ENCODE results near the gene MACROD2.
"Not testable (repeated sequence)": the region's sequence is repeated elsewhere in the genome, so short reads cannot be mapped to it uniquely, and the experiment has no call there.

MACROD2 gene

DNA sequence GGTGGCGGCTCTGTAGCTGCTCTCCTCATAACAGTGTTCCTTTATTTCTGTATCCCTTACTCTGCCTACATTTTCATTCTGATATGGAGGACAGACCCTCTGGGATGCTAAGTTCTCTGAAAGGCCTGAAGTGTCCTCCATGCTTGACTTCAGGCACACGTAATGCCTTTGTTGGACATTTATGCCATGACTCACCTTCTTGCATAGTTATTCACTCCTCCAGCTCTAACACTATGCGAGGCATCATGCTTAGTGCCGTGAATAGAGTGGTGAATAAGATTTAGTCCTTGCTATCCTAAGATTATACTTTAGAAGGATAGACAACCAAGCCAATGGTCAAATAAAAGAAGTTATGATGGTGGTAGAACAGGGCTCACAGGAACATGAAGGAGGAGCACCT, 1103.0 kb downstream of the MACROD2 start:
- DNase-seq (ENCODE audit: low read depth in 2 of 2): no peak

DNA sequence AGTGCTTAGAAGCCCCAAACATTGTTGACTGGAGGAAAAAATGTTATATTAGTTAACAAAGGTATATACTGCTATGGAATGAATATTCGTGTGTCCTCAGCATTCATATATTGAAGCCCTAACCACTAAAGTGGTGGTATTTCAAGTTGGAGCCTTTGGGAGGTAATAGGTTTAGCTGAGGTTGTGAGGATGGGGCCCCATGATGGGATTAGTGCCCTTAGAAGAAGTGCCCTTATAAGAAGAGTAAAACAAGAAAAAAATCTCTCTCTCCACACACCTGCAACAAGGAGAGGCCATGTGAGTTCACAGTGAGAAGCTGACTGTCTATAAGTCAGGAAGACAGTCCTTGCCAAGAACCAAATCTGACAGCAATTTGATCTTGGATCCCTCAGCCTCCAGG, 1103.8 kb downstream of the MACROD2 start:
- no peak for DNase-seq (ENCODE audit: low read depth in 2 of 2)

DNA sequence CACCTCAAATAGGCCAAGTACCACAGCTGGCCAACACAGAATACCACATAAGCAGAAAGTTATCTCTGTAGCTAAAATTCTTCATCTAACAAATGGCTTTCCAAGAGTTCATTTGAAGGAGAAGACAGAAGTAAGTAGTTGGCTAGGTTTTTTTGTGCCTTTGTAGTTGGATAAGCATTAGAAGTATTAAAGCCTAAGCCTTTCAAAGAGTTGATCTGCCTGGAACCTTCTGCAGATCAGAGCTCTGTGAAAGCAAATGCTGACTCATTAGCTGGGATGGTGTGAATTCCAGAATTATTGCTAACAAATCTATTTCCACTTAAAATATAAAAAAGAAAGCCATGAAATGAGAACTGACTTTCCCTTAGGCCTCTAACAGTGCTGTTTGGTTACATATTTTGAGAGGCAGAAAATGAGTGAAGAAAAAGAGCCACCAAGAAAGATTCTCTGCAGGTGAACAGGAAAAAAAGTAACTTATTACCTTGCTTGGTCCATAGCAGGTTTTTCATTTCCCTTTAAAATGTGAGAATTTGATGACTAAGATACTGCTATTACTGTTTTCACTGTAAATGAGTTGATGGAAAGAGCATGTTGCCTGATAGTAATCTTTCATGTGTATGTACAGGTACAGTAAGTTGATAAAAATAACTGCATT, 1105.3 kb downstream of the MACROD2 start:
- no peak for DNase-seq (ENCODE audit: low read depth in 2 of 2)

DNA sequence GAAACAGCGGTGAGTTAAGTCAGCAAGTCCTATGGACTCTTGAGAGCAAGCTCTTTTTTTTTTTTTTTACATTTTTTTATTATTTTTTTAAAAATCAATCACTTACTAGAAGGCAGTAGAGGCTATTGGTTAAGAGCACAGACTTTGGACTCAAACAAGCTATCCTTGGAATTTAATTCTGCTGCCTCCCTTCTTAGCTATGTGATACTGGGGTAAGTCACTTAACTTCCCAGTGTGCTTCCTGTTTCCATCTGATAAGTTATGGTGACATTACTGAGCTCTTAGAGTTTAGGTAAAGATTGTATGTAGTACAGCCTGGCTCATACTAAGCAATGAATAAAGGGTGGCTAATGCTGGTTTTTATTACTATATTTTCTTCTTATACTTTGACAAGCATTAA, 1112.6 kb downstream of the MACROD2 start:
- no peak for DNase-seq (ENCODE audit: low read depth in 2 of 2)

DNA sequence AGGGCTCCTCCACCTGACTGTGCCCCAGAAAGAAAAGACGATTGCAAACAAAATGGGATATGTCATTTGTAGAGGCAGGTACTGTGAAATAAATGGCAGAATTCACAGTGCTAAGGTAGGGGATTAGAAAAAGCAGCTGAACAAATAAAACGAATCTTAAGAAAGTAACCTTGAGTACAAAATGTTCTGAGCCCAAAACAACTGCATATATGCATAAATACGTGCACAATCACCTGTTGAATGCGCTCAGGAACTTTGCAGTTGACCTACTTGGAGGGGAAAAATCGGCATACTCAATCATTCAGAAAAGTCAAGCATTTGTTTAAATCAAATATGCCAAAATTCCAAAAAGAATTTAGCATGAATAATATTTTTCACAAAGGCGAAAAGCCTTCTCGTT, 1114.2 kb downstream of the MACROD2 start:
- DNase-seq (ENCODE audit: low read depth in 2 of 2): no peak

DNA sequence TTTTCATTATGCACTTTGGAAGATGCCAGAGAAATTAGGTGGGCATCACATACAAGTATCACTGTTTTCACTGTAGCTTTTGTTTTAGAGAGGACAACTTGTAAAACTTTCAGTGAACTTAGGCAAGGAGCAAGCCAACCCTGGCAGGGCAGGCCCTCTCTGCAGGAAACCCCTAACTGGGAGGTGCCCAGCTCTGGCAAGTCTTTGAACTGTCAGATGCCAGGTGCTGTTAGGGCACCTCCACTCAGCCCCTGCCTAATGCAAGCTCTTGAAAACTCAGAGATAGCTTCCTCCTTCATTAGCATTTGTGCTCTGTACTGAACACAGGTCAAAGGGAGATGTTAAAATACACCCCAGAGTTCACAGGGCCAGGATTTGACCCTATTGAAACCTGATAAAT, 1116.3 kb downstream of the MACROD2 start:
- DNase-seq (ENCODE audit: low read depth in 2 of 2): no peak

DNA sequence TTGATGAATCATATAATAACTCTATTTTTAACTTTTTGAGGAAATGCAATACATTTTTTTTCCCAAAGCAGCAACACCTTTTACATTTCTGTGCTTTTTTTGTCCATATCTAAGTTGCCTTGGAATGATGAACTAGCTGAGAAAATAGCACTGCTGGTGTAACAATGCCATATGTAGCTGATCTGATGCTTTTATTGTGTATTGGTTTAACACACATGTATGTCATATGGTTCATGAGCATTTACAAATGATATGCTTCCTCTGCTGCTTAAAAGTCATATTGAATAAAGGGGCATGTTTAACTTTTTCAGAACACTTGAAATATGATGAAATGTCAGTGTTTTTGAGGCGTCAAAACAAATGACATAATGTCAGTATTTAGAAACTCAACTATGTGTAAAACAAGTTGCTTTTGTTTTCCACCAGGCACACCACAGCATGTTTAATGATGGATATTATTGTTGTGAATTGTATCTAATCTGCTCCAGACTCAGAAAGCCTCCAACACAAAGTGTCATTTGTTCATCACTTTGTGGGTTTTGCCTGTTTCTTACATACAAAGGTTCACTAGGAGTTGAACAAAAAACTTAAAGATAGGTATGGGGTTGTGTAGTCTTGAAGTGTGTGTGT, 1117.9 kb downstream of the MACROD2 start:
- no peak for DNase-seq (ENCODE audit: low read depth in 2 of 2)

DNA sequence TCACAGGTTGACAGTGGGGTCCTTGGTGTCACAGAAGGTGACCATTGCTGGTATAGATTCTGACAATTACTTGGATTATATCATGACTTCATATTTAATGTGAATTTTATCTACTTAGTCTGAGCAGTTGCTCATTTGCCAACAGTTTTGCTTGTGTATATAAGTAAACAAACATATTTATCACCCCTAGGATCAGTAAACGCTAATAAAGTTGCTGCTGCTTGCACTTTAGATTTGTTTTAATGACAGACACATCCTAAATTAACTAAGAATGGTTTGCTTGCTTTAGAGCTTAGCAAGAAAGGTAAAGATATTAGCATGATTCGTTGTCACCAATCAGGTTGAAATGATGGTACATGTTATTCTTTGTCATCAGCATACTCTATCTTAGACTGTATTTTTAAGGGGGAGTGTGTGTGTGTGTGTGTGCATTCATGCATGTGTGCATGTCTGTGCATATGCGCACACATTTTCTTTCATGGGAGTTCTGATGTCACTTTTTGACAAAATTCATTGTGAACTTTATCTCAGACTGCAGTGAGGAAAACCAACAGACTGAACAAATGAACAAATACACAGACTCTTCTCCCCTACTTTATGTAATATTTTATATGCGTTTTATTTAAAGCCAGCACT, 1124.7 kb downstream of the MACROD2 start:
- no peak for DNase-seq (ENCODE audit: low read depth in 2 of 2)

DNA sequence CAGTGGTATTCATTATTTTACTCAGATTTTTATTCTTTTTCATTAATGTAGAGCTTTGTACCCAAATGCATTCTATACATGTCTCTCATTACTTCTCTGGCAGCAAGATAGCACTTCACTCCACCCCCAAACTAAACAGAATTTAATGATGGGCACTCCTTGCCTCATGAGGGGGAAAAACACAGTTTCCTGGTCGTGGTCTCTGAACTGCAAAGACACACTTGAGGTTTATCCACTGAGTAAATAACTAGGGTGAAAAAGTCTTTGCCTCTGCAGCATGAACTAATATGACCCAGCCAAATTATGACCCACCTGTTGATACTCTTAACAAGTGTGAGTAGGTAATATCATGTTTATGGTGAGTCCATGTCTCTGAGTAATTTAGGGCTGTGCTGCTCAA, 1127.3 kb downstream of the MACROD2 start:
- DNase-seq (ENCODE audit: low read depth in 2 of 2): no peak

DNA sequence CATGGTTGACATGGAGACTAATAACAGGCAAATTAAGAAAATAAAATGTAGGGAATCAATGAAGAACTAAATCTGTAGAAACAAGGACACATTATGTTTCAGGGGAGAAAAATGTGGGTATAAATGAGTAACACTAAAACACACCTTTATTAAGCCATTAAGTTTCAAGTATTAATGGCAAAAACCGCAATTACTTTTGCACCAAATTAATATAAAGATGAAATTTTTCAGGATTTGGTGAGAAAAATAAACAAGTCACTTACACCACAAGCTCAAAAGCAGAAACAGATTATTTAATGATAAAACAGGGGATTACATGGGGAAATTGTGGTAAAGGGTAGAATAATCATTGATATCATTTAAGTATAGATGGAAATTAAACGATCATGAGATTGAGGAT, 1135.9 kb downstream of the MACROD2 start:
- no peak for DNase-seq (ENCODE audit: low read depth in 2 of 2)

DNA sequence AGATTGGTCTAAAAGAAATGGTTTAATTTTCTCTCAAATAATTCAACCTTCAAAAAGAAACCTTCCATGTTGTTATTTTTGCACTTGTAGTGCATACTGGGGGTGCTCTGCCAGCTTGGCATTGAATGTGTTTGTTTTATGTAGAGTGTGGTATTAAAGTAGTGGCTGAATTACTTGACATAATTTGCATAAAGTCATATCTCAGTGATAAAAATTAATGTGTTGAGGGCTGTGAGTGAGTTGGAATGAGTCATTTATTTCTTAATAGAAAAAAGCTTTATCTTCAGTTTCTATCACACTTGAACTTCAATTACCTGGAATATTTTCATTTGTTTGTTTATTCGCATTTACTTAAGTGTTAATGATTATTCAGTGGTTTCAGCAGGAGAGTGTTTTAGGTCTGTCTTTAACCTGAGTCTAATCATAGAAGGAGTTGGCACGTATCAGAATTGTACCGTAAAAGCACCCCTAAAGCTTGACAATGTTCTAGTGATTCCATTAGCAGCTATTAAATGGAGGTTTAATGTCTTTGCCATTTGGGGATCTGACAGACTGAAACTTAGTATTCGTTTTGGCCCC, 1143.3 kb downstream of the MACROD2 start:
- no peak for DNase-seq (ENCODE audit: low read depth in 2 of 2)

DNA sequence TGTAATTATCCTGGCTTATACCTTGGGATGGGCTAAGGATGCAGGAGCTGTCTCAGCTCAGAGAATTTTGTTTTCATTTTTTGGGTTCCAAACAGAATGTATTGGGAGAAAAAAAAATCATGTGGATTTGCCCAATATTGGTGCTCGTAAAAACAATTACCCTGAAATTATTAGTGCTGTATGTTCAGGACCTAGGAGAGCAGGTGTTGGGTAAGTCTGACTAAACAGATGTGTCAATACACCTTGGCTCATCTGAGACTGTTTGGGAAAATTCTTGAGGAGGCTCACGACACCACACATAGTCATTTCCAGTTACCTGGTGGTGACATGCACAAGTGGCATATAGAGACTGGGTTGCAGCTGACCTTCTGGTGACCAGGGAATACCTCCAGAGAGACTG, 1144.2 kb downstream of the MACROD2 start:
- DNase-seq (ENCODE audit: low read depth in 2 of 2): no peak

DNA sequence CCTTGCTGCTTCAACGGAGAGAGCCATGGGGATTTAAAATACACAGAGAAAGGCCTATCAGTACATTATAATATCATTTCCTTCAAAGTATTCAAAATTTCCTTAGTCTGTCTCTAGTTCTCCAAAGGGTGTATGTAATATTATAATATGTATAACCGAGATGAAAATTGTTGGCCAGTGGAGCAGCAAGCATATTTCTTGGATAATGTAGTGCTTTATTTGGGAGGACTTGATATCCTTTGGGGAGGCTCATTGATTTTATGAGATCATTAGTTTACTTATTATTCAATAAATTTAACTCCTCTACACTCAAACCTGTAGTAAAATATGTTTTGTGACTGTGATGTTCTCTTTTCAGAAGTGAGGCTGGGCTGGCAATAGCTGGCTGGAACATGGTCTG, 1145.0 kb downstream of the MACROD2 start:
- DNase-seq (ENCODE audit: low read depth in 2 of 2): no peak

DNA sequence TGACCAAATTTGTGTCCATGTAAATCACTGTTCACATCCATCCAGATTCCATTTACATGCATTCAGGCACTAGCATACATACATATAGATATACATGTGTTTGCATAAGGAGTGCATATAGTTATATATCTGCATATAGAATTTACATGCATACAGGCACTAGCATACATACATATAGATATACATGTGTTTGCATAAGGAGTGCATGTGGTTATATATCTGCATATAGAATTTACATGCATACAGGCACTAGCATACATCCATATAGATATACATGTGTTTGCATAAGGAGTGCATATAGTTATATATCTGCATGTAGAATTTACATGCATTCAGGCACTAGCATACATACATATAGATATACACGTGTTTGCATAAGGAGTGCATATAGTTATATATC, 1145.6 kb downstream of the MACROD2 start:
- not testable (repeated sequence) for DNase-seq (ENCODE audit: low read depth in 2 of 2)

DNA sequence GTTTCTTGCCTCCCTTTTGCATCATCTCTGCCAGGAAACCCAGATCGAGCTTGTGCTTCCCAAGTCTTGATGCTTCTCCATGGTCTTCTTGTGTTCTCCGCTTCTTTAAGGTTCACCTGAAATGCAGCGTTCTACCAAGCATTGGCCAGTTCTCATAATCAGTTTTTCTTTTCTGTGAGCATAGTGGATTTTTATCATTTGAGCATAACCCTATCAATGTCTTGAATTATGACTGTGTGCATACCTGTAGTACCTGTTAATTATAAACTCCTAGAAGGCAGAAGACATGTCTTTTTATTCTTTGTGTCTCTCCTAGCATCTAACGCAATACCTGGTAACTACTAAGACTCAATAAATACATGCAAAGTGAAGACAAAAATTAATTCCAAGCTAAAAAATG, 1146.5 kb downstream of the MACROD2 start:
- DNase-seq (ENCODE audit: low read depth in 2 of 2): no peak

DNA sequence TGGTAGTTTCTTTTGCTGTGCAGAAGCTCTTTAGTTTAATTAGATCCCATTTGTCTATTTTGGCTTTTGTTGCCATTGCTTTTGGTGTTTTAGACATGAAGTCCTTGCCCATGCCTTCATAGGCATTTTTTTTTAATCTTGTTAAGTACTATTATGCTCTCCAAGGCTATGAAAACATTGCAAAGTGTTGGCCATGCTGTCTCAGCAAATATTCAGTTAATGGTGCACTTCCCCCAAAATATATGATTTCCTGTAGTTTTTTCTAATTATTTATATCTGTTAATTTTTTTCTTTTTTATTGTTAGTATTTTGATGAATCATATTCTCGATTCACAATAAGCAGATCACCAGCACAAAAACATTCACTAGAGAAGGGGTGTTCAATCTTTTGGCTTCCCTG, 1148.2 kb downstream of the MACROD2 start:
- DNase-seq (ENCODE audit: low read depth in 2 of 2): no peak

DNA sequence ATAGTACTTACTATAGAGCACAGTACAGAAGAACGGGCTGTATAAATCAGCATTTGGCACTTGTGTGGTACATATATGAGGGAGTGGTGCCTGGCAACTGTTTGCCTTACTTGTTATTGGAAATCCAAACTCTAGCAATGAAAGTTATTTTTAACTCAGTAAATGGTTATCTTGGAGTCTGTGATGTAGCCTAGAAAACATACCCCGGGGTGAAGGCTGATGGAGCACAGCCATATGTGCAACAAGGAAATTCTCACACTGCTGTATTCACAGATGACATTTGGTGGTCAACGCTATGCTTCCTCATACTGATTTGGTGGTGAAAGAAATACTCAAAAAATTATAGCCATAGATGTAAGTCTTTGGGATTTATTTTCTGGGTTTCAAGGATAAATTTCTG, 1149.6 kb downstream of the MACROD2 start:
- no peak for DNase-seq (ENCODE audit: low read depth in 2 of 2)

DNA sequence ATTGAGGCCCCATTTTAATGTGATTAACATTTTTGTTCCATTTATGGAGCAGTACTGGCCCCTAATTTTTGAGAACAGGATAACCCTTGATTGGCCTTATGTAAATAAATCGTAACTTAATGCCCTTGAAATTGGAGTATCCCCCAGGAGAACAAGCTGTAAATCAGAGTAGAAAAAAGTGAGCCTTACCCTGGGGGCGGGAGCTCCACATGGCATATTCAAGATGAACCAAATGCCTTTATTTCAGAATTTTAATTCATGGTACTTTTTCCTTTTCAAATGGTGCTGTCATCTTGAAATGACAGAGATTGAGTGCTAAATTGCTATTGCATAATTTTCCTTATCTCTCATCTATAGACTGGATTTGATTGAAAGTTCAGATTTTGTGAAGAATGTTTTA, 1151.6 kb downstream of the MACROD2 start:
- no peak for DNase-seq (ENCODE audit: low read depth in 2 of 2)

DNA sequence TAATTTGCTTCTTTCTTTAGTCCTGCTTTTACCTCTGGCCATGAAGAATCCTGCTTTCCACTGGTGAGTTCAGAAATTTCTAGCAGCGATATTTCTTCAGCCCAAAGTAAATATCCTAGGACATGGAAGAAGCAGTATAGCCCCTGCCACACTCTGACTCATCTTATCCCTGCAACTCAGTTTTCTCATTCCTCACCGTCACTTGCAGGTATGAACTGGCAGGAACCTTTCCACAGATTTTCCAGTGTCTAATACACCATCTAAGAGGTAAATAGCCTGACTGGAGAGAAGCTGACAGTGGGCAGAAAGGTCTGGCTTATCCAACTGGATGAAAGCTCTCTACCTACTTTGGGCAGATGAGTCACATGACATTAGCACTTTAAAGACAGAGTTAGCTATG, 1158.8 kb downstream of the MACROD2 start:
- DNase-seq (ENCODE audit: low read depth in 2 of 2): no peak

DNA sequence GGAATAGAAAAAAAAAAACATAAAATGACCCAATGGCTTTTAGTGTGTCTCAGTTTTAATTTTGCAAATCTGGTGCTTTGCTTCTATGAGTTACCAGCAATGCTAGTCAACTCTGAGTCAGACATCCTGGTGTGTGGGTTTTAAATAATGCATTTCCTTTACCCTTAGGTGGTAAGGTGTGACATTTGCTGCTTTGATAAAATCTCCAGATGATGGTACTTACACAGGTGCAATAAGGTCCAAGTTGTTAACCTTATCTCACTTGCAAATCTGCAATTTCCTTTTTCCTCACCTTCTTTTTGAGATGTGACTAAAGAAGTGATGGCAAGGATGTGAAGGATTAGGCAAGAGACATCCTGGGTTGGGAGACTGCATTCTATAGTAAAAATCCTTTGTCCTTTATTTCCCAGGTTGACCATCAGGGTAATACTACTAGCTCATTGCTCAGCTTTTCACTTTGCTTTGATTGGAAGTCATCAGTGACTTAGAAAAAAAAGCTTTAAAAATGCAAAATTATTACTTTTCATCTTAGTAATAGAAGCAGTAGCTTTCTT, 1160.6 kb downstream of the MACROD2 start:
- DNase-seq (ENCODE audit: low read depth in 2 of 2): no peak

DNA sequence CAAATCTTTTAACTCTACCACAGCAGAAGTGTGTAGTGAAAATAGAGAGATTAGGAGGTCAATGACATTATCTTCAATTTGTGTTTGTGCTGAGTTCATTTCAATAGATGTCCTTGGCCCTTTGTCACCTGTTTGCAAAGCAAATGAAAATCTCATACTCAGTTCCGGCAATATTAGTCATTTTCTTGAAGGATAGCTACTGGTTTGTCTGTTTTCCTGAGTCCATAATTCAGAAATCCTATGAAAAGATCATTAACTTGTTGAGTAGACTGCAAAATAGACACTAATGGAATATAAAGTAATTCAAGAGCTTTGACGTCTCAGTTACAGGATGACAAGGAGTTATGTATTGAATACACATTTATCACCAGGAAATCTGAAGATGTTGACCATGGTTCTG, 1163.2 kb downstream of the MACROD2 start:
- DNase-seq (ENCODE audit: low read depth in 2 of 2): no peak

DNA sequence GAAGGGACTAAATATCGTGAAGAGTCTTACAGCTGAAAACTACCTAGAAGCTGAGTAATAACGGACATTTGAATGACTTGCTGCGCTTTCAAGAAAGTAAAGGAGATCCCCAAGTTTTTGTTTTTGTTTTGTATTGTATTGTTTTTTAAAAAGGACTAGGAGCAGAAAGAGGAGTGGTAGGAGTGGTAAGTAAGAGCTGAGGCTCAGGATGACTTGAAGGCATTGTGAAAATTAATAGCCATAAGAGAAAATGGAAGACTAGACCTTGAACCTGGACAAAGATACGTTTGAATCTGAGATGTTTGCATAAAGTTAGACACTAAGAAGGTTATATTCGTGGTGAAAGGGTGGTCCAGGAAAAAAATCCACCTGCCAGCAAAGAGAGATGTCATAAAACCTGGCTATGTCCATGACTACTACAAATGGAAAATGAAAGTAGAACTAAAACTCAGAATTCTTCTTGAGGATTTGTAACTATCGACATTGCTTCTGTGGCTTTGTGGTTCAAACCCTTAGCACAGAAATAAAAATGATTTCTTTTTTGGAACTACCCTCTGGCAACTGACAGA, 1166.8 kb downstream of the MACROD2 start:
- no peak for DNase-seq (ENCODE audit: low read depth in 2 of 2)

DNA sequence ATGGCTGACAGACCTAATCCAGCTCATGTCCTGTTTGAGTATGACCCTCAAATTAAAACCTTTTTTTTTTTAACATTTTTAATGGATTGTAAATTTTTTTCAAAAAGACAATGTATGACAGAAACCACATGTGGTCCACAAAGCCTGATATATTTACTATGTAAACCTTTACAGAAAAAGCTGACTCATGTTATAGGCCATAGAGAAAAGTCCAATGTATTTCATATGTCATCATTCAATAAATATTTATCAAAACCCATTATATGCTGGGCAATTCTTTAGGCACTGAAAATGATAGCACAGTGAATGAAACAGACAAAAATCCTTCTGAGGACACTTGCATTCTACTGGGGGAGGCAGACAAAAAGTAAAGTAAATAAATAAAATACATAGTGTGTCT, 1168.3 kb downstream of the MACROD2 start:
- no peak for DNase-seq (ENCODE audit: low read depth in 2 of 2)

Measured in stimulated activated CD8-positive, alpha-beta memory T cell treated with anti-CD3 and anti-CD28 coated beads, Interleukin-15, amount 100 ng/mL, for 48 hours (primary cell).